ENCODE measurements around the gene NPY4R2.
"Not testable (repeated sequence)": the region's sequence is repeated elsewhere in the genome, so short reads cannot be mapped to it uniquely, and the experiment has no call there.

The NPY4R2 gene

GRCh38 chr10:47928225-47928624, 9.8 kb downstream of the NPY4R2 start:
- not testable (repeated sequence) for H3K4me3 ChIP-seq (ENCODE audit: insufficient read depth, low read depth, low read length, poor library complexity, severe bottlenecking); H3K27me3 ChIP-seq (replicated peaks; ENCODE audit: control insufficient read depth, insufficient read depth, low read length, poor library complexity, severe bottlenecking)

DNA sequence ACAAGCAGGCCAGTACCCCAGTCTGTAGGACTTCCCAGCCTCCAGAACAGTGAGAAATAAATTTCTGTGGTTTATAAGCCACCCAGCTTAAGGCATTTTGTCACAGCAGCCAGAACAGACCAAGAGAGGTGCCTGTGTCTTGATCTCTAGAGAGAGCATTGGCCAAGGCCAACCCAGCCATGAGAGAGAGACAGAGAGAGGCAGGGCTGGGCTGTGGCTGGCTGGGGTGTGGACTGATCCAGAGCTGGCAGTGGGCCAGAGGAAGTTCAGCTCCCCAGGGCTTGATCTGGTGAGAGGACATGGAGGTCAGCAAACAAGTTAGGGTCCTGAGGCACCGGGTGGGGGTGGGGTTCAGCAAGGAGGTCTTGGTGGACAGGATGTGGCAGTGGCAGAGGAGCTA, 14.4 kb downstream of the NPY4R2 start:
- H3K9me3 ChIP-seq (ENCODE audit: control insufficient read depth, low read length); H3K27ac ChIP-seq (ENCODE audit: insufficient read depth, low read length, poor library complexity, severe bottlenecking); H3K27me3 ChIP-seq (replicated peaks; ENCODE audit: control insufficient read depth, insufficient read depth, low read length, poor library complexity, severe bottlenecking); H3K4me1 ChIP-seq (ENCODE audit: control insufficient read depth, insufficient read depth, low read length, poor library complexity, severe bottlenecking); DNase-seq; H3K4me3 ChIP-seq (ENCODE audit: insufficient read depth, low read depth, low read length, poor library complexity, severe bottlenecking); H3K36me3 ChIP-seq (ENCODE audit: control insufficient read depth, insufficient read depth, low read length): not testable (repeated sequence)

More at GRCh38 chr10:47928225-47928624, 9.8 kb downstream of the NPY4R2 start:
- not testable (repeated sequence) for H3K27ac ChIP-seq (ENCODE audit: insufficient read depth, low read length, poor library complexity, severe bottlenecking); H3K36me3 ChIP-seq (ENCODE audit: control insufficient read depth, insufficient read depth, low read length); H3K4me1 ChIP-seq (ENCODE audit: control insufficient read depth, insufficient read depth, low read length, poor library complexity, severe bottlenecking); H3K9me3 ChIP-seq (ENCODE audit: control insufficient read depth, low read length); DNase-seq

DNA sequence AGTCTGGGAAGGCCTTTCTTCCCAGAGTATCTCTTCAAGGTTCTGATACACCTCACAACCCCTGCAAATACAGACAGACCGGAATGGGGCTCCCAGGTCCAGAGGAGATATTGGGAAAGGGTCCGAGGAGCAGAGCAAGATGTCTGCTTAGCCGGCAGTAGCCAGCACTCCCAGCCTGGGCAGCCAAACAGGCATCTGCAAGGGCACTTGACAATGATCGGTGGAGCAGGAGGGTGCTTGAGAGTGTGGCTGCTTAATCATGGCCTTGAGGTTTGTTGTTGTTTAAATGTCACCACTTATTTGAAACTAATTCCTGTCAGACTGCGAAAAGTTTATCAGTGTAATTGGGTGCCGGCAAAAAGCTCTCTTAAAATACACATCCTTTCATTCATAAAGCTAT, 15.0 kb downstream of the NPY4R2 start:
- not testable (repeated sequence) for H3K4me3 ChIP-seq (ENCODE audit: insufficient read depth, low read depth, low read length, poor library complexity, severe bottlenecking); H3K4me1 ChIP-seq (ENCODE audit: control insufficient read depth, insufficient read depth, low read length, poor library complexity, severe bottlenecking); DNase-seq; H3K36me3 ChIP-seq (ENCODE audit: control insufficient read depth, insufficient read depth, low read length); H3K27ac ChIP-seq (ENCODE audit: insufficient read depth, low read length, poor library complexity, severe bottlenecking); H3K9me3 ChIP-seq (ENCODE audit: control insufficient read depth, low read length); H3K27me3 ChIP-seq (replicated peaks; ENCODE audit: control insufficient read depth, insufficient read depth, low read length, poor library complexity, severe bottlenecking)

DNA sequence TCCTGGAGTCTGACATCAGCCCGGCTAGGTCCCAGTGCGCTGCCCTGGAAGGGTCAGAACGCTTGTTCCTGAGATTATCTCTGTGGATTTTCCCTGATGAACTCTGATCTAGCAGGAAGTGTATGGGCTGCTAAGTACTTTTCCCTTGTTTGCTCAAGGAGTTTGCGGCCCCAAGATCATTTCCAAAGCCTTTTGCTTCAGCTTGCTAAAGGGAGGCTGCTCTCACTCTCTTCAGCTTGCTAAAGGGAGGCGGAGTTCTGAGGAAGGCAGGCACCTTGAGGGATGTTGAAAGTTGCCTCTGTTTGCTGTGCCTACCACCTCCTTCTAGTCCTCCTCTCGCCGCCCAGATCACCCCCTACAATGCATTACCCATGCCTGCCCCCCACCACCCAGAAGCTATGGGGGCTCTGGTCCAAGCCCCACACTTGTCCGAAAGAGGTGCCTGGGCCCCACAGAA, 18.3 kb downstream of the NPY4R2 start:
- DNase-seq, result not testable (repeated sequence)

DNA sequence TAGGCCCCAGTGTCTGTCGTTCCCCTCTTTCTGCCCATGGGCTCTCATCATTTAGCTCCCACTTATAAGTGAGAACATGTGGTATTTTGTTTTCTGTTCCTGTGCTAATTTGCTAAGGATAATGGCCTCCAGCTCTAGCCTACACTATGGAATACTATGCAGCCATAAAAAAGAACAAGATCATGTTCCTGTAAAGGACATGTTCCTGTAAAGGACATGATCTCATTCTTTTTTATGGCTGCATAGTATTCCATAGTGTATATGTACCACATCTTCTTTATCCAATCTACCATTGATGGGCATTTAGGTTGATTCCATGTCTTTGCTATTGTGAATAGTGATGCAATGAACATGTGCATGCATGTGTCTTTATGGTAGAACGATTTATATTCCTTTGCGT, 19.2 kb downstream of the NPY4R2 start:
- not testable (repeated sequence) for H3K4me1 ChIP-seq (ENCODE audit: control insufficient read depth, insufficient read depth, low read length, poor library complexity, severe bottlenecking); H3K4me3 ChIP-seq (ENCODE audit: insufficient read depth, low read depth, low read length, poor library complexity, severe bottlenecking); H3K27ac ChIP-seq (ENCODE audit: insufficient read depth, low read length, poor library complexity, severe bottlenecking); H3K9me3 ChIP-seq (ENCODE audit: control insufficient read depth, low read length); H3K27me3 ChIP-seq (replicated peaks; ENCODE audit: control insufficient read depth, insufficient read depth, low read length, poor library complexity, severe bottlenecking); DNase-seq; H3K36me3 ChIP-seq (ENCODE audit: control insufficient read depth, insufficient read depth, low read length)

More for the DNA sequence above, 18.3 kb downstream of the NPY4R2 start:
- H3K9me3 ChIP-seq (ENCODE audit: control insufficient read depth, low read length); H3K4me3 ChIP-seq (ENCODE audit: insufficient read depth, low read depth, low read length, poor library complexity, severe bottlenecking); H3K4me1 ChIP-seq (ENCODE audit: control insufficient read depth, insufficient read depth, low read length, poor library complexity, severe bottlenecking); H3K27ac ChIP-seq (ENCODE audit: insufficient read depth, low read length, poor library complexity, severe bottlenecking); H3K36me3 ChIP-seq (ENCODE audit: control insufficient read depth, insufficient read depth, low read length); H3K27me3 ChIP-seq (replicated peaks; ENCODE audit: control insufficient read depth, insufficient read depth, low read length, poor library complexity, severe bottlenecking): not testable (repeated sequence)

GRCh38 chr10:47940821-47941220, 22.4 kb downstream of the NPY4R2 start:
- H3K27me3 ChIP-seq (replicated peaks; ENCODE audit: control insufficient read depth, insufficient read depth, low read length, poor library complexity, severe bottlenecking); H3K4me1 ChIP-seq (ENCODE audit: control insufficient read depth, insufficient read depth, low read length, poor library complexity, severe bottlenecking); H3K4me3 ChIP-seq (ENCODE audit: insufficient read depth, low read depth, low read length, poor library complexity, severe bottlenecking); H3K27ac ChIP-seq (ENCODE audit: insufficient read depth, low read length, poor library complexity, severe bottlenecking); DNase-seq; H3K9me3 ChIP-seq (ENCODE audit: control insufficient read depth, low read length); H3K36me3 ChIP-seq (ENCODE audit: control insufficient read depth, insufficient read depth, low read length): not testable (repeated sequence)

DNA sequence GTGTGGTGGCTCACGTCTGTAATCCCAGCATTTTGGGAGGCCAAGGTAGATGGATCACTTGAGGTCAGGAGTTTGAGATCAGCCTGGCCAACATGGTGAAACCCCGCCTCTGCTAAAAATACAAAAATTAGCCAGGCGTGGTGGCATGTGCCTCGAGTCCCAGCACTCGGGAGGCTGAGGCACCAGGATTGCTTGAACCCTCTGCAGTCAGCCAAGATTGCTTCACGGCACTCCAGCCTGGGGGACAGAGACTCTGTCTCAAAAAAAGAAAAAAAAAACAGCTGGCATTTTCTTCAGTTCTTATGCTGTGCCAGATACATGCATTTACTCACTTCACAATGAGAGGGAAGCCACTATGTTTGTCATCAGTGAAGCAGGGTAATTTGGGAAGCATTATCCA, 22.9 kb downstream of the NPY4R2 start:
- not testable (repeated sequence) for H3K4me3 ChIP-seq (ENCODE audit: insufficient read depth, low read depth, low read length, poor library complexity, severe bottlenecking)

GRCh38 chr10:47942351-47943019, 24.0 kb downstream of the NPY4R2 start:
- not testable (repeated sequence) for H3K4me3 ChIP-seq (ENCODE audit: insufficient read depth, low read depth, low read length, poor library complexity, severe bottlenecking); H3K36me3 ChIP-seq (ENCODE audit: control insufficient read depth, insufficient read depth, low read length); H3K9me3 ChIP-seq (ENCODE audit: control insufficient read depth, low read length); H3K4me1 ChIP-seq (ENCODE audit: control insufficient read depth, insufficient read depth, low read length, poor library complexity, severe bottlenecking); DNase-seq; H3K27me3 ChIP-seq (replicated peaks; ENCODE audit: control insufficient read depth, insufficient read depth, low read length, poor library complexity, severe bottlenecking); H3K27ac ChIP-seq (ENCODE audit: insufficient read depth, low read length, poor library complexity, severe bottlenecking)

More for the DNA sequence above, 22.9 kb downstream of the NPY4R2 start:
- not testable (repeated sequence) for H3K27ac ChIP-seq (ENCODE audit: insufficient read depth, low read length, poor library complexity, severe bottlenecking); H3K27me3 ChIP-seq (replicated peaks; ENCODE audit: control insufficient read depth, insufficient read depth, low read length, poor library complexity, severe bottlenecking); H3K4me1 ChIP-seq (ENCODE audit: control insufficient read depth, insufficient read depth, low read length, poor library complexity, severe bottlenecking); H3K36me3 ChIP-seq (ENCODE audit: control insufficient read depth, insufficient read depth, low read length); DNase-seq; H3K9me3 ChIP-seq (ENCODE audit: control insufficient read depth, low read length)

DNA sequence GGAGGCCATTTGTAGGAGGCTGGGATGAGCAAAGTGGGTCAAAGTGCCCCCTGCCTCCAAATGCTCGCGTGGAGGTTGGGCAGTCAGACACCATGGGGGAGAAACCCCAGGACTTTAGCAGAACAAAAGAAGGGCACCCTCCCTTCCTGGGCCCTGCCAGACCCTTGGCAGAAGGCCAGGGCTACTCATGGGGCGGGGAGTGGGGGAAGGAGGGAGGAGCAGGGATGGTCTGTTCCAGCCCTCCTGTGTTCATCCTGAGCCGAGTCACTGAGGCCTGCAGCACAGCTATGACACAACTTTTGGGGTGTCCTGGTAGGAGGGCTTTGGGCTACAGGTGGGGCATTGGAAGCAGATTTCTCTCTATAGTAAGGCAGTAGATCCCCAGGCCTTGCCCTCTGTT, 24.9 kb downstream of the NPY4R2 start:
- H3K27ac ChIP-seq (ENCODE audit: insufficient read depth, low read length, poor library complexity, severe bottlenecking); H3K4me3 ChIP-seq (ENCODE audit: insufficient read depth, low read depth, low read length, poor library complexity, severe bottlenecking); H3K27me3 ChIP-seq (replicated peaks; ENCODE audit: control insufficient read depth, insufficient read depth, low read length, poor library complexity, severe bottlenecking); H3K36me3 ChIP-seq (ENCODE audit: control insufficient read depth, insufficient read depth, low read length); H3K4me1 ChIP-seq (ENCODE audit: control insufficient read depth, insufficient read depth, low read length, poor library complexity, severe bottlenecking); H3K9me3 ChIP-seq (ENCODE audit: control insufficient read depth, low read length); DNase-seq: not testable (repeated sequence)

- not testable (repeated sequence) for H3K27me3 ChIP-seq (replicated peaks; ENCODE audit: control insufficient read depth, insufficient read depth, low read length, poor library complexity, severe bottlenecking); H3K4me3 ChIP-seq (ENCODE audit: insufficient read depth, low read depth, low read length, poor library complexity, severe bottlenecking); DNase-seq; H3K36me3 ChIP-seq (ENCODE audit: control insufficient read depth, insufficient read depth, low read length); H3K4me1 ChIP-seq (ENCODE audit: control insufficient read depth, insufficient read depth, low read length, poor library complexity, severe bottlenecking); H3K9me3 ChIP-seq (ENCODE audit: control insufficient read depth, low read length); H3K27ac ChIP-seq (ENCODE audit: insufficient read depth, low read length, poor library complexity, severe bottlenecking)
These were observed 29.0 kb downstream of the NPY4R2 start for GRCh38 chr10:47947424-47947823.
